Endothelial cell of umbilical vein (primary cell): Measurements from ENCODE around the gene GLIS2.

Experiments
- POLR2A ChIP-seq: IDR thresholded peaks from 2 replicates; pipeline ENCODE4 v1.6.1; 2012; ENCODE audit warnings: low read depth, mild to moderate bottlenecking, control low read depth, low read length
- POLR2AphosphoS5 ChIP-seq: IDR thresholded peaks from 2 replicates; pipeline ENCODE4 v1.6.1; 2012; ENCODE audit warnings: low read depth, mild to moderate bottlenecking, control low read depth, low read length, moderate library complexity; ENCODE audit not compliant: insufficient read depth
- TF ChIP-seq, protein P1 (sequence below), 2 donors: IDR thresholded peaks; 1 replicate in 1 of 2; 2 replicates in 1 of 2; pipeline ENCODE4 v1.5.1; 2011; ENCODE audit warnings: low read length in 2 of 2, mild to moderate bottlenecking in 2 of 2, moderate library complexity in 2 of 2, control low read depth in 1 of 2, inconsistent platforms in 1 of 2, low read depth in 1 of 2; ENCODE audit not compliant: insufficient read depth in 1 of 2; ENCODE audit errors: extremely low read depth in 1 of 2

DNA sequence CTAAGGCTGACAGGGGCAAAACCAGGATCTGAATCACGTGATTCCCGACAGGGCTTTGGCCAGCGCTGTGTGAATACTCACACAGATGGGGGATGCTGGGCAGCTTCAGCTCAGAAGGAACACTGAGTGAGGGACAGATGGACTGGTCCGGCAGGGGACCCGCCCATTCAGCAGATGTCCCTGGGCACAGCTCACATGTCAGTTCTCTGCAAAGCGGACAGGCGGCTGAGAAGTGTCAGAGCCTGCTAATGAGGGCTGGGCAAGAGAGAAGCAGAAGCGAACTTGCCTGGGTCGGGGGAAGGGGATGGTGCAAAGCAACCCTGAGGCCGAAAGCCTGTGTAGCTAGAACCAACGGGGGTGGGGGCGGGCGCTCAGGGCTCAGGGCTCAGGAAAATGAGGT lies 11.9 kb upstream of the GLIS2 start:
- TF ChIP-seq POLR2AphosphoS5 = no peak
- TF ChIP-seq, protein P1, sequence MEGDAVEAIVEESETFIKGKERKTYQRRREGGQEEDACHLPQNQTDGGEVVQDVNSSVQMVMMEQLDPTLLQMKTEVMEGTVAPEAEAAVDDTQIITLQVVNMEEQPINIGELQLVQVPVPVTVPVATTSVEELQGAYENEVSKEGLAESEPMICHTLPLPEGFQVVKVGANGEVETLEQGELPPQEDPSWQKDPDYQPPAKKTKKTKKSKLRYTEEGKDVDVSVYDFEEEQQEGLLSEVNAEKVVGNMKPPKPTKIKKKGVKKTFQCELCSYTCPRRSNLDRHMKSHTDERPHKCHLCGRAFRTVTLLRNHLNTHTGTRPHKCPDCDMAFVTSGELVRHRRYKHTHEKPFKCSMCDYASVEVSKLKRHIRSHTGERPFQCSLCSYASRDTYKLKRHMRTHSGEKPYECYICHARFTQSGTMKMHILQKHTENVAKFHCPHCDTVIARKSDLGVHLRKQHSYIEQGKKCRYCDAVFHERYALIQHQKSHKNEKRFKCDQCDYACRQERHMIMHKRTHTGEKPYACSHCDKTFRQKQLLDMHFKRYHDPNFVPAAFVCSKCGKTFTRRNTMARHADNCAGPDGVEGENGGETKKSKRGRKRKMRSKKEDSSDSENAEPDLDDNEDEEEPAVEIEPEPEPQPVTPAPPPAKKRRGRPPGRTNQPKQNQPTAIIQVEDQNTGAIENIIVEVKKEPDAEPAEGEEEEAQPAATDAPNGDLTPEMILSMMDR (IDR thresholded peaks at IDR 0.05; ENCODE audit: extremely low read depth in 1 of 2, insufficient read depth in 1 of 2, low read depth in 1 of 2, low read length in 2 of 2) = no peak
- TF ChIP-seq POLR2A = no peak
